WTC11 (cell line): Measurements from ENCODE around the gene PPIG. TPM values are rescaled to one million over a fixed set of nuclear protein-coding genes. Genes with fewer than 3 reads are reported as not detected.

Source experiments
- ATAC-seq: fragments of 200-7000 bp; cut with Tn5 transposase; 2 replicates; pipeline ENCODE4 v1.10.0; 2021; ENCODE audit warnings: mild to moderate bottlenecking, moderate library complexity
- CTCF ChIA-PET: fragments of 300-600 bp; sonication (Branson Sonifier 250); formaldehyde crosslinking; loops from one replicate; lab custom pipeline; 2021; ENCODE audit warnings: antibody characterized with exemption; lab: Charles Lee
- POLR2A ChIA-PET: fragments of 350-600 bp; sonication (Branson Sonifier 250); formaldehyde crosslinking; loops from one replicate; lab custom pipeline; 2021; ENCODE audit warnings: antibody characterized with exemption; lab: Charles Lee
- DNase-seq: peaks from one replicate; pipeline ENCODE4 v3.0.0; 2021; ENCODE audit warnings: low spot score
- H3K27ac Mint-ChIP-seq: 2 replicates; pipeline ENCODE4 v1.8.0; 2021; ENCODE audit warnings: mixed read lengths
- H3K27me3 Mint-ChIP-seq: 2 replicates; pipeline ENCODE4 v1.8.0; 2021; ENCODE audit warnings: low read depth, mild to moderate bottlenecking, moderate library complexity, mixed read lengths
- H3K36me3 Mint-ChIP-seq: 2 replicates; pipeline ENCODE4 v1.8.0; 2021; ENCODE audit warnings: mixed read lengths
- H3K4me1 Mint-ChIP-seq: 2 replicates; pipeline ENCODE4 v1.8.0; 2022; ENCODE audit warnings: mixed read lengths
- H3K4me3 Mint-ChIP-seq: 2 replicates; pipeline ENCODE4 v1.8.0; 2021; ENCODE audit warnings: mild to moderate bottlenecking, moderate library complexity, mixed read lengths
- H3K9me3 Mint-ChIP-seq: 2 replicates; pipeline ENCODE4 v1.8.0; 2021; ENCODE audit warnings: mixed read lengths
- ATF1 ChIP-seq: sonication (generic); formaldehyde crosslinking; IDR thresholded peaks from 2 replicates; pipeline ENCODE4 v1.8.1; 2023; ENCODE audit warnings: mild to moderate bottlenecking, moderate library complexity, missing genetic modification reagents
- ATF2 ChIP-seq: sonication (generic); formaldehyde crosslinking; IDR thresholded peaks from 2 replicates; pipeline ENCODE4 v1.8.1; 2022; ENCODE audit warnings: low read depth, missing genetic modification reagents, borderline replicate concordance
- E2F5 ChIP-seq: sonication (generic); formaldehyde crosslinking; IDR thresholded peaks from 2 replicates; pipeline ENCODE4 v1.8.1; 2022; ENCODE audit warnings: mild to moderate bottlenecking, moderate library complexity, missing genetic modification reagents
- ELF4 ChIP-seq: sonication (generic); formaldehyde crosslinking; IDR thresholded peaks from 2 replicates; pipeline ENCODE4 v1.8.1; 2022; ENCODE audit warnings: low read depth, mild to moderate bottlenecking, moderate library complexity, missing genetic modification reagents
- FOXJ3 ChIP-seq: sonication (generic); formaldehyde crosslinking; IDR thresholded peaks from 2 replicates; pipeline ENCODE4 v1.9.0; 2021; ENCODE audit warnings: missing genetic modification reagents, mild to moderate bottlenecking, borderline replicate concordance
- FOXK1 ChIP-seq: sonication (generic); formaldehyde crosslinking; IDR thresholded peaks from 2 replicates; pipeline ENCODE4 v1.8.0; 2022; ENCODE audit warnings: mild to moderate bottlenecking, moderate library complexity, missing genetic modification reagents
- GTF2I ChIP-seq: fragments of 250-450 bp; sonication (Bioruptor Pico); conservative IDR thresholded peaks from 2 replicates; pipeline ENCODE4 v1.4.0; 2021; ENCODE audit warnings: mild to moderate bottlenecking
- MYBL2 ChIP-seq: sonication (generic); formaldehyde crosslinking; IDR thresholded peaks from 2 replicates; pipeline ENCODE4 v1.8.1; 2023; ENCODE audit warnings: mild to moderate bottlenecking, moderate library complexity, missing genetic modification reagents
- OVOL2 ChIP-seq: fragments of 250-450 bp; sonication (Bioruptor Pico); IDR thresholded peaks from 2 replicates; pipeline ENCODE4 v1.9.0; 2021; ENCODE audit warnings: mild to moderate bottlenecking, borderline replicate concordance
- PREB ChIP-seq: sonication (generic); formaldehyde crosslinking; IDR thresholded peaks from 2 replicates; pipeline ENCODE4 v1.8.1; 2022; ENCODE audit warnings: mild to moderate bottlenecking, missing genetic modification reagents, moderate library complexity, borderline replicate concordance
- SMAD4 ChIP-seq: sonication (generic); formaldehyde crosslinking; IDR thresholded peaks from 2 replicates; pipeline ENCODE4 v1.8.0; 2022; ENCODE audit warnings: mild to moderate bottlenecking, missing genetic modification reagents
- SP1 ChIP-seq: sonication (generic); formaldehyde crosslinking; conservative IDR thresholded peaks from 2 replicates; pipeline ENCODE4 v1.8.1; 2022; ENCODE audit warnings: missing genetic modification reagents
- TCF7 ChIP-seq: sonication (generic); formaldehyde crosslinking; IDR thresholded peaks from 2 replicates; pipeline ENCODE4 v1.8.0; 2022; ENCODE audit warnings: mild to moderate bottlenecking, low read depth, missing genetic modification reagents, moderate library complexity
- USF1 ChIP-seq: sonication (generic); formaldehyde crosslinking; IDR thresholded peaks from 2 replicates; pipeline ENCODE4 v1.8.0; 2022; ENCODE audit warnings: mild to moderate bottlenecking, missing genetic modification reagents
- ZNF396 ChIP-seq: fragments of 250-450 bp; sonication (Bioruptor Pico); IDR thresholded peaks from 2 replicates; pipeline ENCODE4 v1.8.0; 2021; ENCODE audit warnings: mild to moderate bottlenecking, moderate library complexity, borderline replicate concordance
- total RNA-seq: library from RNA; stranded (reverse); gene quantifications from 3 replicates; pipeline ENCODE4 v1.2.3, GENCODE V29; 2021
- TF ChIP-seq, protein P1 (sequence below): sonication (generic); formaldehyde crosslinking; IDR thresholded peaks from 2 replicates; pipeline ENCODE4 v1.8.0; 2023; ENCODE audit warnings: mild to moderate bottlenecking, missing genetic modification reagents
- TF ChIP-seq, protein P2 (sequence below): sonication (generic); formaldehyde crosslinking; IDR thresholded peaks from 2 replicates; pipeline ENCODE4 v1.8.1; 2023; ENCODE audit warnings: mild to moderate bottlenecking, missing genetic modification reagents
- TF ChIP-seq, protein P3 (sequence below): sonication (generic); formaldehyde crosslinking; conservative IDR thresholded peaks from 2 replicates; pipeline ENCODE4 v1.8.1; 2023; ENCODE audit warnings: mild to moderate bottlenecking, low read depth, missing genetic modification reagents, moderate library complexity
- TF ChIP-seq, protein P4 (sequence below): sonication (generic); formaldehyde crosslinking; IDR thresholded peaks from 2 replicates; pipeline ENCODE4 v1.8.0; 2022; ENCODE audit warnings: mild to moderate bottlenecking, missing genetic modification reagents

Gene PPIG
- total RNA-seq, 1 experiment from 2014 or later: 77.7 TPM

DNA sequence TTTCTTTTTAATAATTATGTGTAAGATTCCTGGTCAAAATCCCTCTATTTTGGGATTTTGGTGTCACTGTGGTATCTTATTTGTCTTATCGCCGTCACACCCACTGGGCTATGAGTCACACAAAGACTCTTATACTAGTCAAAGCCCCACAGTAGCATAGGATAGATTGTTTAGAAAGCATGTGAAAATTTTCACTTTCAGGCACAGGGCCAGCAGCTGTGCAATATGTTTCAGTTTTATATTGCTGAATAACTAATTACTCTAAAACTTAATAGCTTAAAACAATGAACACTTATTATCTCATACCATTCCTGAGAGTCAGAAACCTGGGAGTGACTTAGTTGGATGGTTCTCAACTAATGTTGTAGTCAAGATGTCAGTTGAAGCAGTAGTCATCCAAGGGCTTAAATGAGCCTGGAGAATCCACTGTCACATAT is 86.1 kb downstream of the PPIG start:
- ATAC-seq: no peak
- H3K27me3 Mint-ChIP-seq: peaks cover 2% of the 10 kb centered on the region; the same call in 1 of the 2 replicates
- TF ChIP-seq FOXK1 (CRISPR knock-in tag): no peak
- H3K9me3 Mint-ChIP-seq: no peaks in the 10 kb centered on the region
- H3K4me3 Mint-ChIP-seq: no peak overlapping the region
- POLR2A ChIA-PET: no interaction called here
- CTCF ChIA-PET: no interaction called here
- H3K4me1 Mint-ChIP-seq: no peaks in the 10 kb centered on the region; the same call in 1 of the 2 replicates
- no peak for DNase-seq
- no peak overlapping the region for H3K27ac Mint-ChIP-seq
- no peaks in the 10 kb centered on the region for H3K36me3 Mint-ChIP-seq

DNA sequence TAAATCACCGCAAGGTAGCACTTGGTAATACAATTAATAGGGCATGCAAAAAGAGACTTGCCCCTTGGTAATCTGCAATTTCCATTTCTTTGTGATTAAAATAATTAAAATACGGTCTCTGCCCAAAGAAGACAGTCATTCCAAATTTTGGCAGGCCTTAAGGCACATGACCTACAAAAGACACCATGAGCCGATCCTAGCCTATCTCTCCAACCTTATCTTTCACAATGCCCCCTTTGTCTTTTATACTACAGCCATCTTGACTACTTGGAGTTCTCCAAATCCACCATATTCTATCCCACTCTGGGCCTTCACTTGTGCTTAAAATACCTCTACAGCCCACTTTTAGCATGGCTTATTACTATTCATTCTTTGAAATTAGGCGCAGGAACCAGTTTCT is 86.8 kb downstream of the PPIG start:
- Mint-ChIP-seq H3K4me3 (no peak overlapping the region), H3K27me3 (no peaks in the 10 kb centered on the region; the same call in 1 of the 2 replicates), H3K4me1 (peaks cover 5% of the 10 kb centered on the region), H3K36me3 (no peaks in the 10 kb centered on the region), H3K9me3 (no peaks in the 10 kb centered on the region), H3K27ac (no peak overlapping the region)
- no peak for ATAC-seq
- no peak for DNase-seq
- POLR2A ChIA-PET: no interaction called here
- CTCF ChIA-PET: no interaction called here
- TF ChIP-seq E2F5 (CRISPR knock-in tag): no peak
- TF ChIP-seq ATF1 (CRISPR knock-in tag): no peak
- TF ChIP-seq, protein P1, sequence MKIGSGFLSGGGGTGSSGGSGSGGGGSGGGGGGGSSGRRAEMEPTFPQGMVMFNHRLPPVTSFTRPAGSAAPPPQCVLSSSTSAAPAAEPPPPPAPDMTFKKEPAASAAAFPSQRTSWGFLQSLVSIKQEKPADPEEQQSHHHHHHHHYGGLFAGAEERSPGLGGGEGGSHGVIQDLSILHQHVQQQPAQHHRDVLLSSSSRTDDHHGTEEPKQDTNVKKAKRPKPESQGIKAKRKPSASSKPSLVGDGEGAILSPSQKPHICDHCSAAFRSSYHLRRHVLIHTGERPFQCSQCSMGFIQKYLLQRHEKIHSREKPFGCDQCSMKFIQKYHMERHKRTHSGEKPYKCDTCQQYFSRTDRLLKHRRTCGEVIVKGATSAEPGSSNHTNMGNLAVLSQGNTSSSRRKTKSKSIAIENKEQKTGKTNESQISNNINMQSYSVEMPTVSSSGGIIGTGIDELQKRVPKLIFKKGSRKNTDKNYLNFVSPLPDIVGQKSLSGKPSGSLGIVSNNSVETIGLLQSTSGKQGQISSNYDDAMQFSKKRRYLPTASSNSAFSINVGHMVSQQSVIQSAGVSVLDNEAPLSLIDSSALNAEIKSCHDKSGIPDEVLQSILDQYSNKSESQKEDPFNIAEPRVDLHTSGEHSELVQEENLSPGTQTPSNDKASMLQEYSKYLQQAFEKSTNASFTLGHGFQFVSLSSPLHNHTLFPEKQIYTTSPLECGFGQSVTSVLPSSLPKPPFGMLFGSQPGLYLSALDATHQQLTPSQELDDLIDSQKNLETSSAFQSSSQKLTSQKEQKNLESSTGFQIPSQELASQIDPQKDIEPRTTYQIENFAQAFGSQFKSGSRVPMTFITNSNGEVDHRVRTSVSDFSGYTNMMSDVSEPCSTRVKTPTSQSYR (CRISPR knock-in tag): no peak
- no peak for TF ChIP-seq MYBL2 (CRISPR knock-in tag)
- no peak for TF ChIP-seq SP1
- no peak for TF ChIP-seq FOXJ3 (CRISPR knock-in tag)
- no peak for TF ChIP-seq SMAD4
- TF ChIP-seq, protein P2, sequence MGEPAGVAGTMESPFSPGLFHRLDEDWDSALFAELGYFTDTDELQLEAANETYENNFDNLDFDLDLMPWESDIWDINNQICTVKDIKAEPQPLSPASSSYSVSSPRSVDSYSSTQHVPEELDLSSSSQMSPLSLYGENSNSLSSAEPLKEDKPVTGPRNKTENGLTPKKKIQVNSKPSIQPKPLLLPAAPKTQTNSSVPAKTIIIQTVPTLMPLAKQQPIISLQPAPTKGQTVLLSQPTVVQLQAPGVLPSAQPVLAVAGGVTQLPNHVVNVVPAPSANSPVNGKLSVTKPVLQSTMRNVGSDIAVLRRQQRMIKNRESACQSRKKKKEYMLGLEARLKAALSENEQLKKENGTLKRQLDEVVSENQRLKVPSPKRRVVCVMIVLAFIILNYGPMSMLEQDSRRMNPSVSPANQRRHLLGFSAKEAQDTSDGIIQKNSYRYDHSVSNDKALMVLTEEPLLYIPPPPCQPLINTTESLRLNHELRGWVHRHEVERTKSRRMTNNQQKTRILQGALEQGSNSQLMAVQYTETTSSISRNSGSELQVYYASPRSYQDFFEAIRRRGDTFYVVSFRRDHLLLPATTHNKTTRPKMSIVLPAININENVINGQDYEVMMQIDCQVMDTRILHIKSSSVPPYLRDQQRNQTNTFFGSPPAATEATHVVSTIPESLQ (CRISPR knock-in tag): no peak
- no peak for TF ChIP-seq OVOL2
- TF ChIP-seq, protein P3, sequence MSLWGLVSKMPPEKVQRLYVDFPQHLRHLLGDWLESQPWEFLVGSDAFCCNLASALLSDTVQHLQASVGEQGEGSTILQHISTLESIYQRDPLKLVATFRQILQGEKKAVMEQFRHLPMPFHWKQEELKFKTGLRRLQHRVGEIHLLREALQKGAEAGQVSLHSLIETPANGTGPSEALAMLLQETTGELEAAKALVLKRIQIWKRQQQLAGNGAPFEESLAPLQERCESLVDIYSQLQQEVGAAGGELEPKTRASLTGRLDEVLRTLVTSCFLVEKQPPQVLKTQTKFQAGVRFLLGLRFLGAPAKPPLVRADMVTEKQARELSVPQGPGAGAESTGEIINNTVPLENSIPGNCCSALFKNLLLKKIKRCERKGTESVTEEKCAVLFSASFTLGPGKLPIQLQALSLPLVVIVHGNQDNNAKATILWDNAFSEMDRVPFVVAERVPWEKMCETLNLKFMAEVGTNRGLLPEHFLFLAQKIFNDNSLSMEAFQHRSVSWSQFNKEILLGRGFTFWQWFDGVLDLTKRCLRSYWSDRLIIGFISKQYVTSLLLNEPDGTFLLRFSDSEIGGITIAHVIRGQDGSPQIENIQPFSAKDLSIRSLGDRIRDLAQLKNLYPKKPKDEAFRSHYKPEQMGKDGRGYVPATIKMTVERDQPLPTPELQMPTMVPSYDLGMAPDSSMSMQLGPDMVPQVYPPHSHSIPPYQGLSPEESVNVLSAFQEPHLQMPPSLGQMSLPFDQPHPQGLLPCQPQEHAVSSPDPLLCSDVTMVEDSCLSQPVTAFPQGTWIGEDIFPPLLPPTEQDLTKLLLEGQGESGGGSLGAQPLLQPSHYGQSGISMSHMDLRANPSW (CRISPR knock-in tag): no peak
- no peak for TF ChIP-seq ZNF396 (CRISPR knock-in tag)
- TF ChIP-seq PREB (CRISPR knock-in tag): no peak
- TF ChIP-seq GTF2I (CRISPR knock-in tag): no peak
- no peak for TF ChIP-seq TCF7 (CRISPR knock-in tag)
- TF ChIP-seq ATF2: no peak
- TF ChIP-seq, protein P4, sequence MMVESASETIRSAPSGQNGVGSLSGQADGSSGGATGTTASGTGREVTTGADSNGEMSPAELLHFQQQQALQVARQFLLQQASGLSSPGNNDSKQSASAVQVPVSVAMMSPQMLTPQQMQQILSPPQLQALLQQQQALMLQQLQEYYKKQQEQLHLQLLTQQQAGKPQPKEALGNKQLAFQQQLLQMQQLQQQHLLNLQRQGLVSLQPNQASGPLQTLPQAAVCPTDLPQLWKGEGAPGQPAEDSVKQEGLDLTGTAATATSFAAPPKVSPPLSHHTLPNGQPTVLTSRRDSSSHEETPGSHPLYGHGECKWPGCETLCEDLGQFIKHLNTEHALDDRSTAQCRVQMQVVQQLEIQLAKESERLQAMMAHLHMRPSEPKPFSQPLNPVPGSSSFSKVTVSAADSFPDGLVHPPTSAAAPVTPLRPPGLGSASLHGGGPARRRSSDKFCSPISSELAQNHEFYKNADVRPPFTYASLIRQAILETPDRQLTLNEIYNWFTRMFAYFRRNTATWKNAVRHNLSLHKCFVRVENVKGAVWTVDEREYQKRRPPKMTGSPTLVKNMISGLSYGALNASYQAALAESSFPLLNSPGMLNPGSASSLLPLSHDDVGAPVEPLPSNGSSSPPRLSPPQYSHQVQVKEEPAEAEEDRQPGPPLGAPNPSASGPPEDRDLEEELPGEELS (CRISPR knock-in tag): no peak
- no peak for TF ChIP-seq USF1
- TF ChIP-seq ELF4 (CRISPR knock-in tag): no peak
